ENCODE measurements around the gene CIAO3. TPM values are rescaled to one million over a fixed set of nuclear protein-coding genes. Genes with fewer than 3 reads are reported as not detected.

CIAO3 gene
- total RNA-seq, 1 donor from 2014 or later, result 33.2 TPM

DNA sequence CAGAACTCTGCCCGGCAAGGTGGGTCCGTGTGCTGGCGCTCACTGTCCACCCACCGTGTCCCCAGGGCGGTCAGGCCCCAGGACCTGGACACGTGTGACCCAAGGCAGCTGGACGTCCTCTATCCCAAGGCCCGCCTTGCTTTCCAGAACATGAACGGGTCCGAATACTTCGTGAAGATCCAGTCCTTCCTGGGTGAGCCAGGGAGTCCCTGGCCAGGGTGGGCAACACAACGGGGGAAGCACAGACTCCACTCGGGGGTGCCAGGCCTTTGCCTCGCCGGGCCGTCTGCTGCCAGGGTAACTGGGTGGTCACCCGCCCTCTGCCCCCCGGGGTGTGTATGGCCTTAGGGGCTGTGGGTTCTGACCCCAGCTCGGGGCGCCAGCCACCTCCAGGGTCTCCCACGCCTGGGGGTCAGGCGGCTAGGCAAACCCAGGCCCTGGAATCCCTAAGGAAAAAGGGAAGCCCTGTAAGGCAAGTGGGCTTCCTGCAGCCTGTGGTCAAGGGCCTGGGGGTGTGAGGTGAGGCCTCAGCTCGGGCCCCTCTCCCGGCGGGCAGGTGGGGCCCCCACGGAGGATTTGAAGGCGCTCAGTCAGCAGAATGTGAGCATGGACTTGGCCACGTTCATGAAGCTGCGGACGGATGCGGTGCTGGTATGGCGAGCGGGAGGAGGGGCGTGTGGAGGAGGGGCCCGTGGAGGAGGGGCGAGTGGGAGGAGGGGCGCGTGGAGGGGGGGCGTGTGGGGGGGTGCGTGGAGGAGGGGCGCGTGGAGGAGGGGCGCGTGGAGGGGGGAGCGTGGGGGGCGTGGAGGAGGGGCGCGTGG is 26.2 kb upstream of the CIAO3 start:
- TF ChIP-seq, protein P1, sequence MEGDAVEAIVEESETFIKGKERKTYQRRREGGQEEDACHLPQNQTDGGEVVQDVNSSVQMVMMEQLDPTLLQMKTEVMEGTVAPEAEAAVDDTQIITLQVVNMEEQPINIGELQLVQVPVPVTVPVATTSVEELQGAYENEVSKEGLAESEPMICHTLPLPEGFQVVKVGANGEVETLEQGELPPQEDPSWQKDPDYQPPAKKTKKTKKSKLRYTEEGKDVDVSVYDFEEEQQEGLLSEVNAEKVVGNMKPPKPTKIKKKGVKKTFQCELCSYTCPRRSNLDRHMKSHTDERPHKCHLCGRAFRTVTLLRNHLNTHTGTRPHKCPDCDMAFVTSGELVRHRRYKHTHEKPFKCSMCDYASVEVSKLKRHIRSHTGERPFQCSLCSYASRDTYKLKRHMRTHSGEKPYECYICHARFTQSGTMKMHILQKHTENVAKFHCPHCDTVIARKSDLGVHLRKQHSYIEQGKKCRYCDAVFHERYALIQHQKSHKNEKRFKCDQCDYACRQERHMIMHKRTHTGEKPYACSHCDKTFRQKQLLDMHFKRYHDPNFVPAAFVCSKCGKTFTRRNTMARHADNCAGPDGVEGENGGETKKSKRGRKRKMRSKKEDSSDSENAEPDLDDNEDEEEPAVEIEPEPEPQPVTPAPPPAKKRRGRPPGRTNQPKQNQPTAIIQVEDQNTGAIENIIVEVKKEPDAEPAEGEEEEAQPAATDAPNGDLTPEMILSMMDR (IDR thresholded peaks at IDR 0.05; ENCODE audit: insufficient read depth, low read length, severe bottlenecking), result no peak
- no peaks in the 10 kb centered on the region for H3K27me3 ChIP-seq (ENCODE audit: control insufficient read depth, insufficient read depth, low read length)
- DNase-seq (ENCODE audit: low read depth), result no peak
- H3K4me3 ChIP-seq (ENCODE audit: low read depth, low read length), result no peak overlapping the region
- no peak for FAIRE-seq
- no peaks in the 10 kb centered on the region for H3K36me3 ChIP-seq (ENCODE audit: control insufficient read depth, insufficient read depth, low read length)

GRCh38 chr16:766008-766819 is 25.4 kb upstream of the CIAO3 start:
- FAIRE-seq (no peak), DNase-seq (ENCODE audit: low read depth) (no peak)
- H3K4me3 ChIP-seq (ENCODE audit: low read depth, low read length), result no peak overlapping the region
- TF ChIP-seq, protein P1 (IDR thresholded peaks at IDR 0.05; ENCODE audit: insufficient read depth, low read length, severe bottlenecking), result no peak
- no peaks in the 10 kb centered on the region for H3K36me3 ChIP-seq (ENCODE audit: control insufficient read depth, insufficient read depth, low read length)
- no peaks in the 10 kb centered on the region for H3K27me3 ChIP-seq (ENCODE audit: control insufficient read depth, insufficient read depth, low read length)

- DNase-seq (ENCODE audit: low read depth) (no peak), FAIRE-seq (no peak)
- TF ChIP-seq, protein P1 (IDR thresholded peaks at IDR 0.05; ENCODE audit: insufficient read depth, low read length, severe bottlenecking), result no peak
- Histone ChIP-seq H3K4me3 (ENCODE audit: low read depth, low read length) (no peak overlapping the region), H3K27me3 (ENCODE audit: control insufficient read depth, insufficient read depth, low read length) (no peaks in the 10 kb centered on the region), H3K36me3 (ENCODE audit: control insufficient read depth, insufficient read depth, low read length) (no peaks in the 10 kb centered on the region)
These were observed 24.7 kb upstream of the CIAO3 start for GRCh38 chr16:765488-765865.

DNA sequence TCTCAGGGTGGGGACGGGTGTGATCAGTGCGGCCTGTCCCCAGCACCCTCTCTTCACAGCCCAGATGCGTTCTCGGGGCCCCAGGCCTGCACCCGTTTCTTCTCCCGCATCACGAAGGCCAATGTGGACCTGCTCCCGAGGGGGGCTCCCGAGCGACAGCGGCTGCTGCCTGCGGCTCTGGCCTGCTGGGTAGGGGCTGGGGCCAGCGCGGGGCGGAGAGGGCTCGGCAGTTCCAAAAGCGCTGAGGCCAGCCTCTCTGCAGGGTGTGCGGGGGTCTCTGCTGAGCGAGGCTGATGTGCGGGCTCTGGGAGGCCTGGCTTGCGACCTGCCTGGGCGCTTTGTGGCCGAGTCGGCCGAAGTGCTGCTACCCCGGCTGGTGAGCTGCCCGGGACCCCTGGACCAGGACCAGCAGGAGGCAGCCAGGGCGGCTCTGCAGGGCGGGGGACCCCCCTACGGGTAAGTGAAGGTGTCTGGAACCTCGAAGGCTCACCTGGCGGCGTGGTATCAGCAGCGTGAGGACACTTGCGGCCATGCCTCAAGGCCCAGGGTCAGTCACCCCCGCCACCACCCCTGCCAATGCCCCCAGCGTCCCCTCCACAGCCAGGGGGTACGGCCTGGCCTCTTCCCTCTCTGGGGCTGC is 24.2 kb upstream of the CIAO3 start:
- DNase-seq (ENCODE audit: low read depth) (no peak), FAIRE-seq (no peak)
- no peaks in the 10 kb centered on the region for H3K36me3 ChIP-seq (ENCODE audit: control insufficient read depth, insufficient read depth, low read length)

DNA sequence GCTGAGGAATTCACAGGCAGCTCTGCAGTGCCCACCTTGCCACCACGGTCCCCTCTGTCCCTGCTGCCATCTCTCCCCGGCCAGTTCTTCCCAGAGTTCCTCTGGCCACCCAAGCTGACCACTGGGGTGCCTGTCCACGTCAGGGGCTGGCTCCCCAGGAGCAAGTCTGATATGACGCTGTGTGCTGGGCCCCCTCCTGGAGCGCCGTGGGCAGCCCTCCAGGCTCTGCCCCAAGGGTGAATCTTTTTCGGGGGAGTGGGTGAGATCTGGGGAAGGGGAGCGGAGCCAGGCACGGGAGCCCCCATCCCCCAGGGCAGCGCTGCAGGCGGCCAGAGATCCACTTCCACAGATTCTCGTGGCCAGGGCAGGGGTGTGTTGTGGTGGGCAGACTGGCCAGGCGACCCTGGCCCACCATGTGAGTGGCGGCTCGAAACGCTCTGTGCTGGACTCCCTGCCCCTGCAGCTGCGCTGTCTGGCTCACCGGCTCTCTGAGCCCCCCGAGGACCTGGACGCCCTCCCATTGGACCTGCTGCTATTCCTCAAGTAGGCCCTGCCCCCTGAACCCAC is 23.5 kb upstream of the CIAO3 start:
- FAIRE-seq, result no peak

More for the DNA sequence above, 24.2 kb upstream of the CIAO3 start:
- no peaks in the 10 kb centered on the region for H3K27me3 ChIP-seq (ENCODE audit: control insufficient read depth, insufficient read depth, low read length)
- TF ChIP-seq, protein P1 (IDR thresholded peaks at IDR 0.05; ENCODE audit: insufficient read depth, low read length, severe bottlenecking), result no peak
- H3K4me3 ChIP-seq (ENCODE audit: low read depth, low read length), result no peak overlapping the region

More for the DNA sequence above, 23.5 kb upstream of the CIAO3 start:
- Histone ChIP-seq H3K27me3 (ENCODE audit: control insufficient read depth, insufficient read depth, low read length) (no peaks in the 10 kb centered on the region), H3K36me3 (ENCODE audit: control insufficient read depth, insufficient read depth, low read length) (no peaks in the 10 kb centered on the region), H3K4me3 (ENCODE audit: low read depth, low read length) (no peak overlapping the region)
- no peak for DNase-seq (ENCODE audit: low read depth)
- TF ChIP-seq, protein P1 (IDR thresholded peaks at IDR 0.05; ENCODE audit: insufficient read depth, low read length, severe bottlenecking), result no peak

All from bronchial epithelial cell (primary cell).